Measurements from ENCODE around the gene SERP2. TPM values are rescaled to one million over a fixed set of nuclear protein-coding genes. Genes with fewer than 3 reads are reported as not detected.

Gene SERP2
- total and polyA plus RNA-seq, 2 of the 8 experiments (the other 6 are each of a cell fraction or from before 2014, with no cell fraction given) = 2.0 to 2.3 TPM

GRCh38 chr13:44378277-44378676 is 4.7 kb downstream of the SERP2 start:
- no peak overlapping the region for H2BK12ac ChIP-seq (ENCODE audit: low read depth, low read length)
- H4K8ac ChIP-seq (ENCODE audit: extremely low read depth, insufficient read depth, low read length) = no peak overlapping the region
- TF ChIP-seq EZH2 (IDR thresholded peaks at IDR 0.05; ENCODE audit: low read depth, low read length, severe bottlenecking) (no peak), GTF2F1 (IDR thresholded peaks at IDR 0.05; ENCODE audit: borderline replicate concordance, low read depth, low read length) (no peak), ATF2 (IDR thresholded peaks at IDR 0.05; ENCODE audit: low read length) (no peak), RNF2 (IDR thresholded peaks at IDR 0.05; ENCODE audit: borderline replicate concordance, low read depth, low read length, missing control alignments, poor library complexity, severe bottlenecking) (no peak), ATF3 (IDR thresholded peaks at IDR 0.05; ENCODE audit: insufficient read depth, low read depth, low read length) (no peak), BACH1 (IDR thresholded peaks at IDR 0.05; ENCODE audit: low read length) (no peak), BCL11A (IDR thresholded peaks at IDR 0.05; ENCODE audit: low read depth in 2 of 2, low read length in 2 of 2) (no peak), JUND (IDR thresholded peaks at IDR 0.05; ENCODE audit: low read length) (no peak), TAF7 (optimal IDR thresholded peaks at IDR 0.05; ENCODE audit: borderline replicate concordance, low read depth, low read length) (no peak), SUZ12 (IDR thresholded peaks at IDR 0.05; ENCODE audit: low read length) (no peak)
- H3K79me2 ChIP-seq (ENCODE audit: control insufficient read depth in 1 of 2, insufficient read depth in 2 of 2, low read length in 2 of 2) = no peaks in the 10 kb centered on the region
- FAIRE-seq (no peak), DNase-seq (ENCODE audit: low read depth in 1 of 2, low spot score in 2 of 2) (no peak)
- no peak overlapping the region for H2BK5ac ChIP-seq (ENCODE audit: low read depth, low read length)
- no peak overlapping the region for H3K14ac ChIP-seq (ENCODE audit: insufficient read length)
- no peak overlapping the region for H2AFZ ChIP-seq (ENCODE audit: low read length)
- POLR2A ChIA-PET (ENCODE audit: partially characterized antibody) = no interaction called here
- WGBS, 2 experiments (ENCODE audit: extremely low coverage in 1 of 2, insufficient coverage in 1 of 2, insufficient read length in 1 of 2, insufficient replicate concordance in 2 of 2, low coverage in 1 of 2, low lambda C conversion rate in 2 of 2, missing lambda C conversion rate in 1 of 2) = 29% methylated on average over 3 of the region's 3 CpGs; no CpG with 5 or more reads in 1 of the 2 experiments
- H3K27me3 ChIP-seq (replicated peaks in 1 of 4; ENCODE audit: control insufficient read depth in 3 of 4, extremely low read depth in 1 of 4, insufficient read depth in 3 of 4, low read length in 3 of 4) = peaks cover 0 to 2% (median 1%) of the 10 kb centered on the region in 4 experiments; a peak in 1 of 7 replicates
- CTCF ChIA-PET (ENCODE audit: partially characterized antibody) = interaction anchor here (1.4 kb wide), 2 partner anchors 15 to 135 kb away, joined by 3 to 5 read pairs; no protein-coding TSS in a partner anchor
- no peak overlapping the region for H3K18ac ChIP-seq (ENCODE audit: extremely low read depth, low read length)
- no peak overlapping the region for H3K56ac ChIP-seq (replicated peaks; ENCODE audit: insufficient read length, low read depth, low read length)
- H3K9ac ChIP-seq (replicated peaks in 1 of 4; ENCODE audit: extremely low read depth in 1 of 4, low read depth in 3 of 4, low read length in 3 of 4) = no peak overlapping the region
- H4K5ac ChIP-seq (ENCODE audit: insufficient read length, low read depth, low read length) = no peak overlapping the region
- H3K27ac ChIP-seq (ENCODE audit: low read depth, low read length) = no peak overlapping the region
- H2AK5ac ChIP-seq (ENCODE audit: low read depth, low read length) = no peak overlapping the region
- no peak overlapping the region for H2BK15ac ChIP-seq (ENCODE audit: low read length)
- no peak overlapping the region for H2BK20ac ChIP-seq (ENCODE audit: low read length)
- no peak overlapping the region for H3K4ac ChIP-seq (replicated peaks; ENCODE audit: insufficient read length, low read depth, low read length)
- H3K23me2 ChIP-seq (ENCODE audit: low read depth, low read length) = peaks cover 5% of the 10 kb centered on the region; the same call in 1 of the 2 replicates
- H4K91ac ChIP-seq (replicated peaks; ENCODE audit: insufficient read length, low read length) = no peak overlapping the region
- no peak overlapping the region for H2BK120ac ChIP-seq (replicated peaks; ENCODE audit: low read depth, low read length)
- no peak overlapping the region for H3K23ac ChIP-seq (ENCODE audit: insufficient read length)
- H3K4me1 ChIP-seq (replicated peaks in 1 of 4; ENCODE audit: control insufficient read depth in 3 of 4, insufficient read depth in 4 of 4, low read length in 3 of 4) = 0 out of 7 replicates have a peak, but pooled peaks cover 0 to 5% (median 0%) of the 10 kb centered on the region in 4 experiments
- H3K79me1 ChIP-seq (ENCODE audit: low read depth, low read length) = no peaks in the 10 kb centered on the region
- H3K9me3 ChIP-seq (ENCODE audit: insufficient read depth in 2 of 2, low read depth in 1 of 2, low read length in 1 of 2) = no peaks in the 10 kb centered on the region
- H3K4me2 ChIP-seq (ENCODE audit: insufficient read depth in 1 of 2, low read depth in 2 of 2, low read length in 2 of 2) = no peak overlapping the region
- no peak overlapping the region for H3K4me3 ChIP-seq (ENCODE audit: extremely low read depth in 1 of 4, insufficient read depth in 2 of 4, low read depth in 3 of 4, low read length in 4 of 4)
- no peaks in the 10 kb centered on the region for H3K36me3 ChIP-seq (ENCODE audit: control insufficient read depth in 2 of 4, insufficient read depth in 4 of 4, low read length in 3 of 4)
- H4K20me1 ChIP-seq (replicated peaks in 1 of 2; ENCODE audit: control insufficient read depth in 1 of 2, insufficient read depth in 2 of 2, low read length in 2 of 2) = no peaks in the 10 kb centered on the region
